Thyroid gland (tissue), 4 donors: Measurements from ENCODE around the gene STEAP1. TPM values are rescaled to one million over a fixed set of nuclear protein-coding genes. Genes with fewer than 3 reads are reported as not detected.

Experiments used
- DNase-seq, 2 donors: peaks; one replicate each; pipeline ENCODE4 v3.0.0-alpha.2; 2019
- H3K27ac ChIP-seq, 3 donors: fragments of 200-600 bp; sonication (generic); 1 replicate in 2 of 3; 2 replicates in 1 of 3; pipeline ENCODE4 v1.5.1; 2016 to 2019; ENCODE audit warnings: mild to moderate bottlenecking in 1 of 3, moderate library complexity in 1 of 3
- H3K27me3 ChIP-seq: fragments of 200-600 bp; sonication (generic); one replicate; pipeline ENCODE4 v1.5.1; 2019
- H3K36me3 ChIP-seq, 2 donors: fragments of 200-600 bp; sonication (generic); one replicate each; pipeline ENCODE4 v1.5.1; 2016 to 2019
- H3K4me1 ChIP-seq, 2 donors: fragments of 200-600 bp; sonication (generic); one replicate each; pipeline ENCODE4 v1.5.1; 2017 to 2019
- H3K4me3 ChIP-seq, 3 donors: fragments of 200-600 bp; sonication (generic); replicated peaks in 1 of 3; 1 replicate in 2 of 3; 2 replicates in 1 of 3; pipeline ENCODE4 v1.5.1; 2016; ENCODE audit warnings: mild to moderate bottlenecking in 1 of 3
- H3K9me3 ChIP-seq: fragments of 200-600 bp; sonication (generic); one replicate; pipeline ENCODE4 v1.5.1; 2017
- CTCF ChIP-seq, 6 experiments: fragments of 200-600 bp in 3 of 6; fragments of 450-650 bp in 3 of 6; sonication (generic) in 3 of 6; IDR thresholded peaks; one replicate each; pipeline ENCODE4 v1.5.1; 2016 to 2019; ENCODE audit warnings: antibody characterized with exemption in 6 of 6, mild to moderate bottlenecking in 2 of 6, inconsistent platforms in 1 of 6, moderate library complexity in 1 of 6
- POLR2A ChIP-seq, 2 donors: fragments of 450-650 bp; IDR thresholded peaks; one replicate each; pipeline ENCODE4 v1.6.1; 2017; ENCODE audit warnings: antibody characterized with exemption in 2 of 2, mild to moderate bottlenecking in 2 of 2, moderate library complexity in 1 of 2
- WGBS, 2 donors: methylation state at CpG; one replicate each; pipeline ENCODE4 v1.1.5; 2017; 5-methylcytosine and 5-hydroxymethylcytosine counted together
- intact Hi-C: fragments of 100-400 bp; cut with DNase I; formaldehyde crosslinking; loops from one replicate; pipeline ENCODE4 v1.15.1; 2023
- total RNA-seq, 4 donors: library from RNA; depleted of rRNA; stranded (reverse); fragments of >200 nt; gene quantifications; one replicate each; pipeline ENCODE4 v1.2.3, GENCODE V29; 2016

Gene STEAP1
- total RNA-seq, 4 donors from 2014 or later, result 1.4 to 27.5 (median 7.3) TPM

- no peak for TF ChIP-seq POLR2A (IDR thresholded peaks at IDR 0.05)
- no peak for TF ChIP-seq CTCF (IDR thresholded peaks at IDR 0.05)
- H3K27ac ChIP-seq, result peak overlapping the region; percentile 11 to 76 (median 72)
- peak overlapping the region in 2 of 3 donors; percentile 11 to 64 for H3K4me3 ChIP-seq
- 37 to 43% methylated on average over 11 of the region's 11 CpGs for WGBS, 2 donors
- no peaks in the 10 kb centered on the region for H3K9me3 ChIP-seq
- H3K4me1 ChIP-seq, result peaks cover 0 to 4% of the 10 kb centered on the region in 2 donors
- no peaks in the 10 kb centered on the region for H3K36me3 ChIP-seq
- intact Hi-C loops, result no loop called here
- DNase-seq, result peak in 1 of 2 donors; percentile 7
- no peaks in the 10 kb centered on the region for H3K27me3 ChIP-seq
These were observed 56.7 kb downstream of the STEAP1 start for GRCh38 chr7:90210981-90211380.

- TF ChIP-seq POLR2A (IDR thresholded peaks at IDR 0.05), result peak in 1 of 2 donors; percentile 54
- peak in 5 of 6 experiments; percentile 50 to 71 (median 61) for TF ChIP-seq CTCF (IDR thresholded peaks at IDR 0.05)
- intact Hi-C loops, result no loop called here
- no peaks in the 10 kb centered on the region for H3K27me3 ChIP-seq
These were observed 57.3 kb downstream of the STEAP1 start, which contains the start of gene STEAP2 for GRCh38 chr7:90211391-90212148. Gene STEAP2 (plus strand): TSS chr7:90211740. CDS start chr7:90225083, 13,343 bp downstream.

GRCh38 chr7:90212149-90212495 is 57.9 kb downstream of the STEAP1 start:
- peaks cover 0 to 4% of the 10 kb centered on the region in 2 donors for H3K4me1 ChIP-seq
- H3K36me3 ChIP-seq, result no peaks in the 10 kb centered on the region
- intact Hi-C loops, result no loop called here
- no peaks in the 10 kb centered on the region for H3K27me3 ChIP-seq
- DNase-seq, result no peak
- TF ChIP-seq POLR2A (IDR thresholded peaks at IDR 0.05) (no peak), CTCF (IDR thresholded peaks at IDR 0.05) (no peak)
- peak overlapping the region; percentile 61 to 76 (median 72) for H3K27ac ChIP-seq
- peak overlapping the region; percentile 41 to 73 (median 64) for H3K4me3 ChIP-seq
- no peaks in the 10 kb centered on the region for H3K9me3 ChIP-seq
- 15 to 20% methylated on average over 4 to 6 of the region's 6 CpGs for WGBS, 2 donors

More at GRCh38 chr7:90211391-90212148, 57.3 kb downstream of the STEAP1 start, which contains the start of gene STEAP2:
- H3K4me3 ChIP-seq, result peak within 1 kb of the TSS; percentile 41 to 73 (median 64)
- H3K27ac ChIP-seq, result peak within 1 kb of the TSS; percentile 61 to 76 (median 72)
- WGBS, 2 donors, result 2 to 3% methylated on average over 25 to 46 of the region's 73 CpGs
- DNase-seq, result peak; percentile 93 to 95
- H3K4me1 ChIP-seq, result peaks cover 0 to 4% of the 10 kb centered on the region in 2 donors
- no peaks in the 10 kb centered on the region for H3K36me3 ChIP-seq
- H3K9me3 ChIP-seq, result no peaks in the 10 kb centered on the region

GRCh38 chr7:90213521-90213920 is 59.3 kb downstream of the STEAP1 start:
- no peaks in the 10 kb centered on the region for H3K27me3 ChIP-seq
- H3K36me3 ChIP-seq, result no peaks in the 10 kb centered on the region
- no peak overlapping the region for H3K27ac ChIP-seq
- no peaks in the 10 kb centered on the region for H3K9me3 ChIP-seq
- intact Hi-C loops, result no loop called here
- peaks cover 0 to 4% of the 10 kb centered on the region in 2 donors for H3K4me1 ChIP-seq
- H3K4me3 ChIP-seq, result no peak overlapping the region
- DNase-seq, result no peak
- WGBS, 2 donors, result 80 to 86% methylated on average over 2 of the region's 2 CpGs
- TF ChIP-seq CTCF (IDR thresholded peaks at IDR 0.05), result no peak
- no peak for TF ChIP-seq POLR2A (IDR thresholded peaks at IDR 0.05)

Other genes with a start within 250 kb of the STEAP1 start
- gene STEAP2, start 57.3 kb downstream of the STEAP1 start, total RNA-seq, result 10 to 100 TPM; 11.9 to 34.3 (median 27.4) TPM
- gene CFAP69, start 90.7 kb downstream of the STEAP1 start, total RNA-seq, result 10 to 100 TPM; 12.6 to 73.8 (median 32.5) TPM
- gene FAM237B, start 166.8 kb downstream of the STEAP1 start, total RNA-seq, result not detected
- 10 to 100 TPM; 25.0 to 41.4 (median 33.2) TPM for gene GTPBP10, start 192.2 kb downstream of the STEAP1 start, total RNA-seq
- 10 to 100 TPM; 22.8 to 35.5 (median 29.3) TPM for gene CLDN12, start 249.0 kb downstream of the STEAP1 start, total RNA-seq